Fibroblast of peridontal ligament (primary cell): ENCODE results near the gene TBCC.

ENCODE experiments used
- DNase-seq: peaks from one replicate; pipeline ENCODE4 v3.0.0-alpha.2; 2010; ENCODE audit errors: extremely low read depth

TBCC gene

DNA sequence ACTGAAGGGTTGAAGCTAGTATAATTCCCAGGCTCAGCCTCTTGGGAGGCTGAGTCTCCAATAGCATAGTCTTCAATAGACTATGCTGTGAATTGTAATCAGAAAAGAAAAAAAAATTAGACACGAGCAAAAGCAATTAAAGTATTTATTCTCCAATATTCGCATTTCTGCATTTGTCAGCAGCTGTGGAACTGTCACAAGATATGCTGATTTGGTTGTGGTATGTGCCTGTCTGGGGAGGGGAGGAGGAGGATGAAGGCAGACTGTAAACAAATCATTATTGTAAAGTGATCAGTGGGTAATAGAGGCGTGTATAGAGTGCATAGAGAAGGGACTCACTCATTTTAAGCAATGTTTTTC lies 25.8 kb upstream of the TBCC start:
- no peak for DNase-seq

DNA sequence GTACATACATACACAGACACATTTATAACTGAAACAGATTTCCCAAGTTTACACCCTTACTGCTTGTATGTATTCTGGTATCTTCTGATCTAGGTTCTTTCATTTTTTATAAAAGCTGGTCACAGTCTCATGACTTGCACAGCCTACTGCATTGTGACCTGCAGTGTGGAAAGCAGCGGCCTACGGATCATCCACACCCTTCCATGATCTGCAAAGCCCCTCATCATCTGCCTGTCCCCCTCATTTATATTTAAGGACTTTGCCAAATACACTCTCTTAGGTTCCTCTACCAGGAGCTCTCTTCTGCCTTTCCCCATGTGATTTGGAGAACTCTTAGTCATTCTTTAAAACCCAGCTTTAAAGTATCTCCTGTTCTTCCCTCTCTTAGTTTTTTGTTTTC lies 23.9 kb upstream of the TBCC start:
- no peak for DNase-seq

DNA sequence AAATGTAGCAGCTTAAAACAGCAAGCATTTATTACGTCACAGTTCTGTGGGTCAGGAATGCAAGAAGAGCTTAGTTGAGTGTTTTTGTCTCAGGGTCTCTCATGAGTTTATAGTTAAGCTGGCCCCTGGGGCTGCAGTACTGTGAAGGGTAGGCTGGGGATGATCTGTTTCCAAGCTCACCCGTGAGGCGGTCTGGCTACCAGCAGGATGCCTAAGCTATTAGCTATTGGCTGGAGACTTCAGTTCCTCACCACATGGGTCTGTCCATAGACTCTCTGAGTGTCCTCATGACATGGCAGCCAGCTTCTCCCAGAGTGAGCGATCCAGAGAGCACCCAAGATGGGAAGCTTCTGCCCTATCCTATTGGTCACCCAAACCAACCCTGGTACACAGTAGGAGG lies 23.1 kb upstream of the TBCC start:
- DNase-seq, result no peak

DNA sequence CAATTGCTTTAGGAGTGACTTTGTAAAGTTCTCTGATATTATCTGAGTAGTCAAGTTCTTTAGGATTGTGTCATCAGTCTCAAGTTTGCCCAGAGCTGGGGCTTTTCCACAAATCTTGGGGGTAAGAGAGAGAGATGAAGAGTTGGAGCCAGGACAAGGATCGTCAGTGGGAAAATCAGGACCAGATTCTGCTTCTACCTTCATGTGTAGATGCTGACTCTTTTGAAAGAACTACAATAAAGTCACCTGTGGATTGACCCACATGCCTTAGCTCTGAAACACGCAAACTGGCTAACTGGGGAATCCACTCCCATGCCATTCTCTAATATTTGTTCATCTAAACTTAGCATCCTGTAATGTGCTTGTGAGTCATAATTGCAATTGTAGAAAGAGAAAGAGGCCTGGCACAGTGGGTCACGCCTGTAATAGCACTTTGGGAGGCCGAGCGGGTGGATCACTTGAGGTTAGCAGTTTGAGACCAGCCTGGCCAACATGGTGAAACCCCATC lies 20.3 kb upstream of the TBCC start:
- DNase-seq, result peak; percentile 63

DNA sequence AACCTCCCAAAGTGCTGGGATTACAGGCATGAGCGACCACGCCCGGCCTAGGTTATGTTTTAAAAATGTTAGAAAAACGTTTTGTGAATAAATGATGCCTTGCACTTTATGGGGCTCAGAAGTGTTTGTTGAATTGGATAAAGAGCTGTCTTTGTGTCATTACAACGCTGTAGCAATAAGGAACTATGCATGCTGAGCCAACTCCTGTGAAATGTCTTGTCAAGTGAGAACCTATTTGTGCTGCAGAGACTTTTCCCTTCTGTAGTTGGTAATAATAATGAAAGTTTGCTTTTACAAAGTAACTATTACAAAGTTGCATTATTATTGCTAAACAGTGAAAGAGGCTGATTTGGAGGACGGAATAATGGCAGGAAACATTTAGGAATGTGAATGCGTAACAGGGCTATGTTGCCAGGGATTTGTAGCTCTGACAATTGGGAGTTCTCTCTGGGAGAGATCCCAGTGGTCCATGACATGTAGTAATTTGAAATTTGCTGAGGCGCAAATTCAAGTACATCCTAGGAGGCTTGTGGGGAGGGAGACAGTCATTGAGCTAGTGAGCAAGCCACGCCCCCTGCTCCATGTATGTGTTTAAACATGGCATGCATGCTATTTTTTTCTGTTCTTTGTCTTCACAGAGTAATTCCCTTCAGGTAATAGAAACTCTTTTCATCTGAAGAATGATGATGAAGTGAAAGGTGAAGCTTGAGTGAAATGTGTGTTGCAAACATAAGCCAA lies 19.2 kb upstream of the TBCC start:
- DNase-seq, result no peak

DNA sequence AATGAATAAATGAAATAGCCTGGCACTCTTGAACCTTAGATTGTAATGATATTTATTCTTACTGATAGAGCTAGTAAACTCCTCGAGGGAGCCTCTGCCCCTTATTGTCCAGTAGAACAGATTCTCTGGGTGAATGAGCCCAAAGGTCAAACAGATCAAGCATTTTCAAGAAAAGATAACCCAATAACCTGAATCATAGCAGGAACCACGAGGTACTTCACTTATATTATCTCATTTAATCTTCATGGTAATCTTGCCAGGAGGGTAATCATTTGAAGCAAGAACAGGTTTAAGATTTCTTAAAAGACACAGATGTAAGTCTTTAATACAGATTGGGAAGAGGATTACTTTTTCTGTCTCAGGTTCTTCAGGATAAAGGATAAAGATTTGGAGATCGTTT lies 17.0 kb upstream of the TBCC start:
- DNase-seq, result no peak

DNA sequence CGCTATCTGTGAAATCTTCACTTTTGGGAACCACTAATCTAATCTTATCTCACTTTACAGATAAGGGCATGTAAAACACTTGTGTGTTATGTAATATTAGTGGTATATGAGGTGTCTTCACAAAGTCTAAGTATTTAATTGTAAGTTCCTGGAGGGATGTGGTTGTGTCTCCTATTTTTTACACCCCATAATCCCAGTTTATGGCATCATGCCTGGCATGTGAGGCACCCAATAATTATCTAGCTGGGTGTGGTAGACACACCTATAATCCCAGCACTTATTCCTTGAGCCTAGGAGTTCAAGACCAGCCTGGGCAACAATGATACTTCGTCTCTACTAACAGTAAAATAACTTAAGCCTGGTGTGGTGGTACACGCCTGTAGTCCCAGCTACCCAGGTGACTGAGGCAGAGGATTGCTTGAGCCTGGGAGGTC lies 16.5 kb upstream of the TBCC start:
- no peak for DNase-seq

DNA sequence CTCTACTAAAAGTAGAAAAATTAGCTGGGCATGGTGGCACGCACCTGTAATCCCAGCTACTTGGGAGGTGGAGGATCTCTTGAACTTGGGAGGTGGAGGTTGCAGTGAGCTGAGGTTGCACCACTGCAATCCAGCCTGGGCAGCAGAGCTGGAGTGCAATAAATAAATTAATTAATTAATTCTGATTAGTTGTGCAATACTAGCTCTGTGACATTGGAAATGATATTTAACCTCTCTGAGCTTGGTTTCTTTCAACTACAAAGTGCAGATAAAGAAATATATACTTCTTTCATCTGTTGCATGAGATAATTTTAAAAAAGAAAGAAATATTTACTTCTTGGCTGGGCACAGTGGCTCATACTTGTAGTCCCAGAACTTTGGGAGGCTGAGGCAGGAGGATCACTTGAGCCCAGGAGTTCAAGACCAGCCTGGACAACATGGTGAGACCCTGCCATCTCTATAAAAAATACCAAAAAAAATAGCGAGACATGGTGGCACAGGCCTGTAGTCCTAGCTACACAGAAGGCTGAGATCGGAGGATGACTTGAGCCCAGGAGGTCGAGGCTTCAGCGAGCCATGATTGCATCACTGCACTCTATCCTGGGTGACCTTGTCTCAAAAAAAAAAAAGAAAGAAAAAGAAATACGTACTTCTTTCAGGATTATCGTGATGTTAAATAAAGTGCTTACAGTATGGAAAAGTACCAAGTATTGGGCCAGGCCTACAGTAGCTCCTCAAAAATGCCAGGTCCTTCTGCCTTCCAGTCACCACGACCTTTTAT lies 15.6 kb upstream of the TBCC start:
- no peak for DNase-seq

DNA sequence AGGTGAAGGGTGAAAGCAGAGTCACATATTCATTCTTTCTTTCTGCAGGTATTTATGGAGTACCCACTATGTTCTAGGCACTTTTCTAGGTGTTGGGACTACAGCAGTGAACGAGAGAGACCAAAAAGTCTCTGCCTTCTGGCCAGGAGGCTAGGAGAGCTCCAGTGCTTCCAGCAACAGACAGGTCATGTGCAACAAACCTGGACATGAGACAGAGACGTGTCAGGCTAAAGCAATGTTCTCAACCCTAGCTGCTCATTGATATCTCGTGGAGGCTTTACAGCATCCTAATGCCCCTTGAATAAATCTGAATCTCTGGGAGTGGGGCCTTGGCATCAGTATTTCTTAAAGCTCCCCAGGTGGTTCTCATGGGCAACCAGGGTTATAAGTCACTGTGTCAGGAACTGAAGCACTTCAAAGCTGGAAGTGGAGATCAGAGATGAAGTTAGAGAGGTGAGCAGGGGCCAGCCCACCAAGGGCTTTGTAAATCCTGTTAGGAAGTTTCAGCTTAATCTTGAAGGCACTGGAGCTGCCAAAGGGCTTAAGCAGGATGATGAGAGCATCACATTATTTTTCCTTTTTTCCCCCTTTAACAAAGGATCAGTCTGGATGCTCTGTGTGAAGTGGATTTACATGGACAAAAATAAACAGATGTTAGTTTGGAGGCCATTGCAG lies 13.0 kb upstream of the TBCC start:
- no peak for DNase-seq

DNA sequence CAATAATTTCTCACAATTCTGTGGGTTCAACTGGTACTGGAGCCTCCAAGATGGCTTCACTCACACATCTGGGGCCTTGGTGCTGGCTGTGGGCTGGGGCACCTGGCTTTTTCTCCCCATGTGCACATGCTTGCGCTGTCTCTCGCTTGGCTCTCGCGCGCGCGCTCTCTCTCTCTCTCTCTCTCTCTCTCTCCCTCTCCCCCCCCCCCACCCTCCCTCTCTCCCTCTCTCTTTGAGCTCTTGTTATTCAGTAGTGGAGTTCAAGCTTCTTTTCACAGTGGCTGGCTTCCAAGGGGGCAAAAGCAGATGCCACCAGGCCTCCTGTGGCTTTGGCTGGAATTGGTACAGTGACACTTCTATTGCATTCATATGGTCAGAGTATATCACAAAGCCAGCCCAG lies 10.8 kb upstream of the TBCC start:
- DNase-seq, result no peak

DNA sequence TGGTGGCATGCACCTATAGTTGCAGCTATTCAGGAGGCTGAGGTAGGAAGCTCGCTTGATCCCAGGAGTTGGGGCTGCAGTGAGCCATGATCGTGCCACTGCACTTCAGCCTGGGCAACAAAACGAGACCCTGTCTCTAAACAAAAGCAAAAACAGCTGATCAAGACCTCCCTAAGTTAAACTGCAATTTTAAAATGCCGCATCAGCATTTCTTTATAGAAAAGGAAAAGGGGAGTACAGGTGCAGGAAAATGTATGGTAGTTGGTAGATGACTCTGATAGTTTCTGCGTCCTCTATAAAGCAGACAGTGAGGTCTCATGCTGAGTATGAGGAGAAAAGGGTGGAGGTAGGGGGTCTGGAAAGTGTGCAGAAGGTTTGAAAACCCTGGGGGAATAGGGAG lies 8.9 kb upstream of the TBCC start:
- no peak for DNase-seq

DNA sequence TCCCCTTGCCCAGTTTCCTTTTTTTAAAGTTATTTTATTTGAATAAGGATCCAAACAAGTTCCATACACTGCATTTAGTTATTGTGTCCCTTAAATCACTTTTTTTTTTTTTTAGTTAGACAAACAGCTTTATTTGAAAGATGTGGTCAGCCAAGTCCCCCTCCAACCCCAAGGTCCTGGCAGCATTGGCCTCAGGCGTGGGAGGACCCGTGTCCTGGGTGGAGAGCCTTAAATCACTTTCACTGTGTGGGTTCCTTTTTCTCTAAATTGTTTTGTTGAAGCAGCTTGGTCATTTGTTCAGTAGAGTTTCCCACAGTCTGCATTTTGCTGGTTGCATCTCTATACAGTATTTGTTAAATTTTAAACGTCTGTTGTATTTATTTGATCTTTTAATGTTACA lies 5.2 kb upstream of the TBCC start:
- no peak for DNase-seq

DNA sequence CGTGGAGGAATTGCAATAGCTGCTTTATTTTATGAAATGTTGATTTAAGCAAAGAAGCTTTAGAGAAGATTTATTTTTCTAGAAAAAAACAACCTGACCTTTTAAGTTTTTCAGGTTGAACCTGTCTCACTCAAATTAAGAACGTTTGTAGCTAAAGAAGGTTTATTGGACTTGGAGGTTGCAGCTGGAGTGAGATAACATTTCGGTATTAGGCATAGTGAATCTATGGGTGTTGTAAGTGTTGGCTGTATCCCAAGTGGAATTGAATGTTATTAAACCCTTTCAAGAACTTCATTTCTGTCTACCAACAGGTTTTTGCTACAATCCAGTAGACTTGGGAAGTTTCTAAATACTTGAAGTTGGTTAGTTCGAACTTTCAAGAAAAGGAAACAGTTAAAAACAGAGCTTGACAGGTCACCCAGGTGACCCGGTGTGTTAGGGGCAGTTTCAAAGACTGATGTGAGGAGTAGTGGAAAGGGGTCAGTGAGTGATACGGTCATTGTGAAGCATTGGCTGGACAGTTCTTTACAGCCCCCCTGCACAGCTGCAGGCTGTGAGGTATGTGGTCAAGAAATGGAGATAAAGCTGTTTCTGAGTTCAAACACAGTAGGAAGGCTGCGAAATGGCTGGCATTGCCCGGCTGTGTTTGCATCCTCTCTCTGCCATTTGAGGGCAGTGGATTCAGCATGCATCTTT lies 2.4 kb upstream of the TBCC start:
- no peak for DNase-seq

DNA sequence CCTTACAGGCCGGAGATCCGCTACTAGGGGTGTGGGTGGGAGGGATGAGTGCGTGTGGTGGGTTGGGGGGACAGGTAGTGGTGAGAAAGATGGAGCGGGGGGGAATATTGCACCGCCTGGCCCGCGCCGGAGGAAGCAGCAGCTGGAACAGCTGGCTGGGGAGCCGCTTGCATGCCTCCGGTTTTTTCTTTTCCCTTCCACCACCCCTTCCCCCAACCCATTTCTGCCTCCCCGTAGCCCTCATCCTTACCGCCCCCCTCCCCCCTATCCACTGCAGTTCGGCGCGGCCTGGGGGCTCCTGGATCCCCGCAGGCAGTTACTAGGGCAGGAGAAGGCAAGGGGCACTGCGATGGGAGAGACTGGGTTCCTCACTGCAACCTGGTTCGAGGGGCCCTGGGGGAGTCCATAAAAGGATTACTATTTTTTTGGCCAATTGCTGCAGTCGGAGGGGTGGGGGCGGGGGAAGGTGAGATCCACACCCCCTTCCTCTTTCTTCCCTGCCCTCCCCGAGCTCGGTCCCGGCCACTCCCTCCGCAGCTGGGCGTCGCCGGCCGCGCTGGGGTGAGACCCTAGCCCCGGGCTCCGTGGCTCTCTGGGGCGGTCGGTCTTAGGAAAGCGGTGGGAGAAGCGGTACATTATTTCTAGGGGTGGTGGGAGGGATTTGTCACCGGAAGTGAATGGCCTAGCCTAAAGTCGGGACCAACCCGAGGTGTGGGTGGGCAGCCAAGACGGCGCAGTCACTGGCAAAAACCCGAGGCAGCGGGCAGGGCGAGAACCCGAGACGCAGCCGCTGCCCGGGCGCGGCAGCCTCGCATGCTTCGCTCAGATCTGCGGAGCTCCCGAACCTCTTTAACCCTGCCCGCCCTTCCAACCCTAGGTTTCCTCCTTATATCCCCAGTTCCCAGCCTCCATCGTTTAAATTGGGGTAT lies 824 bp upstream of the TBCC start:
- peak; percentile 88 for DNase-seq

DNA sequence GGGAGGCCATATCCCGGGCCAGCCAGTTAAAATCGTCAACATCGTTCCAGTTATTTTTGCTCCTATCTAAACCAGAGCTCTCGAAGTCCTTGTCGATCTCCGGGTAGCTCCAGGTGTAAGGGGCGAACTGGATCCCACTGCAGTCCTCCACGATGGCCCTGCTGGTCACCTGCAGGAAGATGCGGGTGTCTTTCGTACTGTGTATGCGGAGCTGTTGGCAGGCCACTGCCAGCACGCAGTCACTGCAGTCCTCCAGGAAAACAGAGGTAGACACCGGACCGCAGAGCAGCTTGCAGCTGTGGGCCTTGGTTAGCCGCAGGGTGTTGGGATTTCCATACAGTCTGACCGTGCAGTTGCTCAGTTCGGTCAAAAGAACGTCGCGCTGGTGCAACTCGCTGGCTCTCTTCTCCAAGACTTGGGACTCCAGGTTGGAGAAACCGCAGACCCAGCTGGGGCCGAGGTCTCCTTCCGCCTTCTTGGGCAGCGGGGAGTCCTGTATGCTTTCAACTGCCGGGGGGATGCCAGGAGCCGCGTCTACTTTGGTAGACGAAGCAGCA lies 742 bp downstream of the TBCC start:
- DNase-seq, result peak; percentile 31

DNA sequence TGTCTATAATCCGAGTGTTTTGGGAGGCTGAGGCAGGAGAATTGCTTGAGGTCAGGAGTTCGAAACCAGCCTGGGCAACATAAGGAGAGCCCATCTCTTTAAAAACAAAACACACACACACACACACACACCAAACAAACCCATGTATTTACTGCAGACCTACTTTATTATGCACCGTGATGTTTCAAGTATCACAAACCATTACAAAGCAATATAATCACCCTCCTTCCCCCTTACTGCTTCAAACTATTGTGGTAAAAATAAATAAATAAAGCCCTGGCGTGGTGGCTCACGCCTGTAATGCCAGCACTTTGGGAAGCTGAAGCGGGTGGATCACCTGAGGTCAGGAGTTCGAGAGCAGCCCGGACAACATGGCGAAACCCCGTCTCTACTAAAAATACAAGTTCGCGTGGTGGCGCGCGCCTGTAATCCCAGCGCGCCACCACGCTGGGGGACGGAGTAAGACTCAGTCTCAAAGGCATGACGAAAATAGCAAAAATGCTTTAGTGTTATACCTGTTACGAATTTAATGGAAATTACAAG lies 1.5 kb downstream of the TBCC start:
- no peak for DNase-seq

DNA sequence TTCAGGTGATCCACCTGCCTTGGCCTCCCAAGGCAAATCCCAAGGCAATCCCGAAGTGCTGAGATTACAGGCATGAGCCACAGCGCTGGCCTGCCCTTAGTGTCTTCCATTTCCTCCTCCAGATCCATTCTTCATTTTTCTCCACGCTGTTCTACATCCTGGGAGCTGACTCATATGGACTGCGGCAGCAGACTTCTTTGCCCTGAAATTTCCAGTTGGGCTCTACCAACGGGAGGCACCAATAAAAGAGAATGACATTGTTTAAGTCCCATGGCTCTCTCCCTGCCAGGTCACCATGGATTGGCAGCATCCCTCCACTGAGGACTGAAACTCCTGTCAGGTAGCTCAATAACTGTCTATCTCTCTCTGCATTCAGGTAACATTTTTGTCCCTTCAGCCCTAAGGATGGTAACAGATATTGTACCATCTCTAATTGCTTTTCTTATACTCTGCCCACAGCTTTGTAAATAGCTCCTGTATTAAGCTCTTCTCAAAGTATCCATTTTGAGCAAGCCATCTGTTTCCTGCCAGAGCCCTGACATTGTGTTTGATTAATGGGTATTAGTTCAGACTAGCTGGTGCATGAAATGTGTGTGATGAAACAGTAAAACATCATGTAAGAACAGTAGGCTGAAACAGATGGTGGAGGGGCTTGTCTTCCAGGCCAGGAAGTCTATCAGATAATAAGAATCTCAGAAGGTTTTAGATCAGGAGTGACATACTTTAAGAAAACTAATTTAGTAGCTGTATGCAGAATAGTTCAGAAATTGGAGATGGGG lies 3.6 kb downstream of the TBCC start:
- DNase-seq, result no peak

DNA sequence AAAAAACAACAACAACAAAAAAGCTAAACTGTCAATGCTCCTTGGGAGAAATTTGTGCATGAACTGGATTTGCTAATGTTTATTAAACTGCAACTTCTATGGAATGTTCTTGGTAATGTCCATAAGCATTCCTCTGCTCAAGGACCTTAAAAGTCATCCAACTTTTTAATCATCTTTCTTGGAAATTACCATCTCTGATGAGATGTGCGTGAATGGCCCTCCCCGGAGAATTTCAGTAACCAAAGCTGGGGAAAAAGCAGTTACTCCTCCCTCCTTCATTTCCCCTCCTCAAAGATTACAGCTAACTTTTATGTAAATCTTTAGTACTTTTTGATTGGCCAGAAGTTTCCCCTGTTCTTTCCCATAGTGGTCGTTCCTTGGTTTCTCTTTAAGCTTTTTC lies 5.2 kb downstream of the TBCC start:
- DNase-seq, result peak; percentile 93

DNA sequence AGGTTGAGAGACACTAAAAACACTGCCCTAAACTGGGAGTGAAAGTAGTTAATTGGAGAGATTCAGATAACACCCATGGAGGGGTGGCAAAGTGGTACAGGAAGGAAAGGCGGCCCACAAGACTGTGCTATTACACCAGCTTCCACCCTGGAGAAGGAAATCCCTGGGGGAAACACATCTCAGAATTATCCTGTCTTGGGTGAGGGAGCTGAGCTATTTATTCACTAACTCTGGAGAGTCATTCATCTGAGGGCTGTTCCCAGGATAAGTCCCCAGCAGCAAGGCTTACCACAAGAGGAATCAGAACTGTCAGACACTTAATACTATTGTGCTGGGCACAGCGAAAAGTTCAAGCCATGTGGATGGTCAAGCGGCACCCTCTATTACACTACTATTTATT lies 9.9 kb downstream of the TBCC start:
- DNase-seq, result no peak
